SH-SY5Y (cell line): ENCODE results near the gene NTN4.

Source experiments
- GATA2 ChIP-seq: IDR thresholded peaks from 2 replicates; pipeline ENCODE4 v1.6.1; 2011; ENCODE audit warnings: mild to moderate bottlenecking, low read depth, low read length
- GATA3 ChIP-seq: IDR thresholded peaks from 2 replicates; pipeline ENCODE4 v1.6.1; 2011; ENCODE audit warnings: low read depth, mild to moderate bottlenecking, low read length, moderate library complexity

DNA sequence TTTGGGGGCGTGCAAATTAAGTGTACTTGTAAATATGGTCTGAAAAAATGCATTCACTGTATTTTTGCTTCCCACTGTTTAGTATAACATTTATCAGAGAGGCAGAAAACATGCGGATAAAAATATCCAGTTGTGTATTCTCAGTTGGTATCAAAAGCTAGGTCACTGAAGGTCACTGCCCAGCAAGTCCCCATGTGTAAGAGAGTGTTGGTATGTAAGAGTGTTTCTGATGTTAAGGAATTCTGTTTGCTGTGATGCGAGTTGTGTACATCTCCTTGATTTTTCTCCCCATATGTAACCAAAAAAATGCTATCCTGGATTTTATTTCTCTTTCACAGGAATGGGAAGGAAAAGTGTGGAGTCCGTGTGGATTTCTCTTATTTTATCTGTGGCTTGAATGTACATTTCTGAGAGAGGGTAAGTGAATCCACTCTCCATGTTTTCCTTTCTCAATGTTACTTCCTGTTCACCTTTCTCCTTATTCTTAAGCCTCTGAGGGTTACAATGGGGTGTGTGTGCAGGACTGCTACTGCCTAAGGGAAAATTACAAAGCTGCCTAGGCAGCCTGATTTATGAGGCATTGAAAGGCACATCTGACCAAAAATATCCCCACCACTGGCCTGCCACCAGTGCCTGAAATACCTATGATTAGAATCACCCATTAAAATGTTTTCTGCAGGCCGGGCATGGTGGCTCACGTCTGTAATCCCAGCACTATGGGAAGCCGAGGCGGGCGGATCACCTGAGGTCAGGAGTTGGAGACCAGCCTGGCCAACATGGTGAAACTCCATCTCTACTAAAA, 141.4 kb downstream of the NTN4 start:
- TF ChIP-seq GATA2: no peak
- no peak for TF ChIP-seq GATA3
